WTC11 (cell line): ENCODE data around the gene MBOAT1.

Experiments used
- ATF2 ChIP-seq: sonication (generic); formaldehyde crosslinking; IDR thresholded peaks from 2 replicates; pipeline ENCODE4 v1.8.1; 2022; ENCODE audit warnings: low read depth, missing genetic modification reagents, borderline replicate concordance
- CTCF ChIP-seq: fragments of 200-600 bp; IDR thresholded peaks from 2 replicates; pipeline ENCODE4 v1.8.0; 2022; ENCODE audit warnings: antibody characterized with exemption
- GRHL2 ChIP-seq: fragments of 250-450 bp; sonication (Bioruptor Pico); IDR thresholded peaks from 2 replicates; pipeline ENCODE4 v1.8.0; 2022; ENCODE audit warnings: mild to moderate bottlenecking, moderate library complexity; ENCODE audit not compliant: insufficient replicate concordance, severe bottlenecking
- MAX ChIP-seq: sonication (generic); formaldehyde crosslinking; IDR thresholded peaks from 2 replicates; pipeline ENCODE4 v1.8.0; 2022; ENCODE audit warnings: mild to moderate bottlenecking, missing genetic modification reagents
- NFE2L1 ChIP-seq: sonication (generic); formaldehyde crosslinking; IDR thresholded peaks from 2 replicates; pipeline ENCODE4 v1.8.1; 2023; ENCODE audit warnings: missing genetic modification reagents
- TCF7 ChIP-seq: sonication (generic); formaldehyde crosslinking; IDR thresholded peaks from 2 replicates; pipeline ENCODE4 v1.8.0; 2022; ENCODE audit warnings: mild to moderate bottlenecking, low read depth, missing genetic modification reagents, moderate library complexity
- USF2 ChIP-seq: sonication (generic); formaldehyde crosslinking; IDR thresholded peaks from 2 replicates; pipeline ENCODE4 v1.8.1; 2023; ENCODE audit warnings: mild to moderate bottlenecking, missing genetic modification reagents, moderate library complexity
- ZMAT4 ChIP-seq: fragments of 250-450 bp; sonication (Bioruptor Pico); IDR thresholded peaks from 2 replicates; pipeline ENCODE4 v1.9.0; 2021; ENCODE audit warnings: mild to moderate bottlenecking
- ZNF138 ChIP-seq: sonication (generic); formaldehyde crosslinking; conservative IDR thresholded peaks from 2 replicates; pipeline ENCODE4 v1.8.1; 2022; ENCODE audit warnings: mild to moderate bottlenecking, moderate library complexity, missing genetic modification reagents
- ZNF281 ChIP-seq: sonication (generic); formaldehyde crosslinking; IDR thresholded peaks from 2 replicates; pipeline ENCODE4 v1.8.0; 2023; ENCODE audit warnings: mild to moderate bottlenecking, missing genetic modification reagents

- TF ChIP-seq CTCF (no peak), ZNF138 (CRISPR knock-in tag) (no peak), NFE2L1 (CRISPR knock-in tag) (no peak), MAX (no peak), GRHL2 (no peak), ATF2 (CRISPR knock-in tag) (no peak), ZMAT4 (CRISPR knock-in tag) (no peak), TCF7 (CRISPR knock-in tag) (no peak), ZNF281 (CRISPR knock-in tag) (no peak), USF2 (CRISPR knock-in tag) (no peak)
Measured at GRCh38 chr6:20071998-20072397, 140.3 kb downstream of the MBOAT1 start.
